ENCODE results near the gene STARD5. TPM values are rescaled to one million over a fixed set of nuclear protein-coding genes. Genes with fewer than 3 reads are reported as not detected.
"Not testable (repeated sequence)": the region's sequence is repeated elsewhere in the genome, so short reads cannot be mapped to it uniquely, and the experiment has no call there.

Gene STARD5
- total and polyA plus RNA-seq, 2 experiments from 2014 or later, result 3.8 to 10.1 TPM

GRCh38 chr15:81331600-81331999 lies 7.7 kb upstream of the STARD5 start (continued):
- no peak for TF ChIP-seq ZNF462 (CRISPR knock-in tag; IDR thresholded peaks at IDR 0.05)
- no peak for TF ChIP-seq POLR2AphosphoS5 (IDR thresholded peaks at IDR 0.05; ENCODE audit: low read depth)
- no peak for TF ChIP-seq STAT1 (IDR thresholded peaks at IDR 0.05; ENCODE audit: unreplicated experiment)
- no peak for TF ChIP-seq EZH2phosphoT487 (IDR thresholded peaks at IDR 0.05; ENCODE audit: unreplicated experiment)
- no peak for TF ChIP-seq ETS1 (IDR thresholded peaks at IDR 0.05)
- no peak for TF ChIP-seq JUNB (IDR thresholded peaks at IDR 0.05; ENCODE audit: unreplicated experiment)

- H3K4me1 ChIP-seq (ENCODE audit: insufficient read depth); H3K9me3 Mint-ChIP-seq; H3K4me3 ChIP-seq; H3K27me3 Mint-ChIP-seq (ENCODE audit: insufficient read depth, low read depth, poor library complexity); H3K27ac ChIP-seq (ENCODE audit: low read depth); H3K27me3 ChIP-seq (ENCODE audit: insufficient read depth); ATAC-seq; H3K36me3 ChIP-seq (ENCODE audit: insufficient read depth); H3K79me2 ChIP-seq (replicated peaks; ENCODE audit: insufficient read depth); H4K20me1 ChIP-seq (replicated peaks; ENCODE audit: insufficient read depth); H3K4me3 Mint-ChIP-seq; H3K4me1 Mint-ChIP-seq; H3K36me3 Mint-ChIP-seq (ENCODE audit: low read depth); H3F3A ChIP-seq (replicated peaks; ENCODE audit: low read depth); H3K4me2 ChIP-seq; H3K9me2 ChIP-seq (ENCODE audit: insufficient read depth); DNase-seq (ENCODE audit: low spot score); H2AFZ ChIP-seq: not testable (repeated sequence)
- H3K27ac Mint-ChIP-seq, result peak overlapping the region; percentile 26; the same call in 1 of the 2 replicates
These were observed 7.2 kb upstream of the STARD5 start for GRCh38 chr15:81331141-81331540.

Data from GM23338 (cell line).